GM18951 (cell line): ENCODE measurements around the gene PASD1.
"Not testable (repeated sequence)": the region's sequence is repeated elsewhere in the genome, so short reads cannot be mapped to it uniquely, and the experiment has no call there.

Experiments
- POLR2A ChIP-seq: IDR thresholded peaks from 4 replicates; pipeline ENCODE4 v1.6.1; 2011; ENCODE audit warnings: mild to moderate bottlenecking; ENCODE audit not compliant: insufficient read length, insufficient read depth; ENCODE audit errors: extremely low read depth
- in situ Hi-C: fragments of 300-500 bp; cut with MboI; formaldehyde crosslinking; loops from one replicate; pipeline ENCODE4 v1.12.0; 2022; ENCODE audit warnings: low sequenced_read_pairs, mixed read lengths, inconsistent platforms; ENCODE audit not compliant: unreplicated experiment

PASD1 gene

GRCh38 chrX:151564035-151564434, 560 bp downstream of the PASD1 start:
- TF ChIP-seq POLR2A, result no peak
- in situ Hi-C loops, result no loop called here

GRCh38 chrX:151566872-151567271, 3.4 kb downstream of the PASD1 start:
- in situ Hi-C loops, result not testable (repeated sequence)

GRCh38 chrX:151570561-151570960, 7.1 kb downstream of the PASD1 start:
- TF ChIP-seq POLR2A, result no peak
- in situ Hi-C loops, result no loop called here

- in situ Hi-C loops, result not testable (repeated sequence)
These were observed 29.9 kb downstream of the PASD1 start for GRCh38 chrX:151593384-151593783.

- in situ Hi-C loops, result no loop called here
- TF ChIP-seq POLR2A, result no peak
These were observed 32.8 kb downstream of the PASD1 start for GRCh38 chrX:151596282-151596681.

- TF ChIP-seq POLR2A, result no peak
- in situ Hi-C loops, result no loop called here
These were observed 41.5 kb downstream of the PASD1 start for GRCh38 chrX:151604931-151605330.

GRCh38 chrX:151609222-151609621, 45.7 kb downstream of the PASD1 start:
- in situ Hi-C loops, result no loop called here
- TF ChIP-seq POLR2A, result no peak

- in situ Hi-C loops, result no loop called here
These were observed 57.9 kb downstream of the PASD1 start for GRCh38 chrX:151621422-151621821.

GRCh38 chrX:151624677-151625076, 61.2 kb downstream of the PASD1 start:
- in situ Hi-C loops, result no loop called here
- TF ChIP-seq POLR2A, result no peak

More at GRCh38 chrX:151621422-151621821, 57.9 kb downstream of the PASD1 start:
- TF ChIP-seq POLR2A, result no peak

- in situ Hi-C loops, result no loop called here
These were observed 68.3 kb downstream of the PASD1 start for GRCh38 chrX:151631822-151632221.

GRCh38 chrX:151633157-151633556, 69.7 kb downstream of the PASD1 start:
- in situ Hi-C loops, result no loop called here
- no peak for TF ChIP-seq POLR2A

More at GRCh38 chrX:151631822-151632221, 68.3 kb downstream of the PASD1 start:
- TF ChIP-seq POLR2A, result no peak

- in situ Hi-C loops, result no loop called here
- TF ChIP-seq POLR2A, result no peak
These were observed 71.5 kb downstream of the PASD1 start for GRCh38 chrX:151634937-151635336.

- in situ Hi-C loops, result no loop called here
These were observed 78.1 kb downstream of the PASD1 start for GRCh38 chrX:151641564-151641963.

GRCh38 chrX:151675121-151675746, 111.8 kb downstream of the PASD1 start:
- in situ Hi-C loops, result loop anchor here (25.0 kb wide), 1 partner anchor 513 kb away; no protein-coding TSS in a partner anchor
- no peak for TF ChIP-seq POLR2A

More at GRCh38 chrX:151641564-151641963, 78.1 kb downstream of the PASD1 start:
- TF ChIP-seq POLR2A, result no peak

- in situ Hi-C loops, result loop anchor here (25.0 kb wide), 1 partner anchor 514 kb away; no protein-coding TSS in a partner anchor
- no peak for TF ChIP-seq POLR2A
These were observed 112.7 kb downstream of the PASD1 start for GRCh38 chrX:151676196-151676595.

GRCh38 chrX:151679798-151680402, 116.4 kb downstream of the PASD1 start:
- TF ChIP-seq POLR2A, result no peak
- in situ Hi-C loops, result loop anchor here (25.0 kb wide), 1 partner anchor 518 kb away; no protein-coding TSS in a partner anchor
